HepG2 (cell line): ENCODE data around the gene TOR2A. TPM values are rescaled to one million over a fixed set of nuclear protein-coding genes. Genes with fewer than 3 reads are reported as not detected.

Source experiments
- BHLHE40 ChIP-seq: IDR thresholded peaks from 2 replicates; pipeline ENCODE4 v1.6.1; 2011; ENCODE audit warnings: low read length, improper control_type of control experiment
- CC2D1A ChIP-seq: sonication (generic); formaldehyde crosslinking; IDR thresholded peaks from 2 replicates; pipeline ENCODE4 v1.8.1; 2023; ENCODE audit warnings: mild to moderate bottlenecking, missing genetic modification reagents
- SKI ChIP-seq: fragments of 450-650 bp; IDR thresholded peaks from one replicate; pipeline ENCODE4 v1.6.1; 2018; ENCODE audit warnings: mild to moderate bottlenecking; ENCODE audit not compliant: partially characterized antibody
- ZFP37 ChIP-seq: sonication (generic); formaldehyde crosslinking; IDR thresholded peaks from 2 replicates; pipeline ENCODE4 v1.4.0; 2020; ENCODE audit warnings: missing genetic modification reagents, borderline replicate concordance
- ZMYM2 ChIP-seq: sonication (generic); formaldehyde crosslinking; IDR thresholded peaks from 2 replicates; pipeline ENCODE4 v1.8.0; 2022; ENCODE audit warnings: mild to moderate bottlenecking, missing genetic modification reagents
- ZNF20 ChIP-seq: sonication (generic); formaldehyde crosslinking; IDR thresholded peaks from 2 replicates; pipeline ENCODE4 v1.4.0; 2020; ENCODE audit warnings: mild to moderate bottlenecking, moderate library complexity, missing genetic modification reagents
- ZNF263 ChIP-seq: sonication (generic); formaldehyde crosslinking; IDR thresholded peaks from 2 replicates; pipeline ENCODE4 v1.4.0; 2020; ENCODE audit warnings: missing genetic modification reagents
- ZNF3 ChIP-seq: IDR thresholded peaks from 2 replicates; pipeline ENCODE4 v1.7.0; 2017; ENCODE audit warnings: inconsistent platforms
- ZNF460 ChIP-seq: sonication (generic); formaldehyde crosslinking; IDR thresholded peaks from 2 replicates; pipeline ENCODE4 v1.5.1; 2020; ENCODE audit warnings: missing genetic modification reagents, mild to moderate bottlenecking, borderline replicate concordance
- ZNF572 ChIP-seq: sonication (generic); formaldehyde crosslinking; IDR thresholded peaks from 2 replicates; pipeline ENCODE4 v1.5.1; 2020; ENCODE audit warnings: mild to moderate bottlenecking, missing genetic modification reagents
- ZNF598 ChIP-seq: sonication (generic); formaldehyde crosslinking; IDR thresholded peaks from 2 replicates; pipeline ENCODE4 v1.5.1; 2020; ENCODE audit warnings: mild to moderate bottlenecking, missing genetic modification reagents, borderline replicate concordance
- ZNF674 ChIP-seq: sonication (generic); formaldehyde crosslinking; IDR thresholded peaks from 2 replicates; pipeline ENCODE4 v1.5.0; 2020; ENCODE audit warnings: low read depth, mild to moderate bottlenecking, missing genetic modification reagents
- ZNF772 ChIP-seq: sonication (generic); formaldehyde crosslinking; IDR thresholded peaks from 2 replicates; pipeline ENCODE4 v1.5.0; 2020; ENCODE audit warnings: mild to moderate bottlenecking, missing genetic modification reagents
- ZNF790 ChIP-seq: sonication (generic); formaldehyde crosslinking; IDR thresholded peaks from 2 replicates; pipeline ENCODE4 v1.8.0; 2022; ENCODE audit warnings: missing genetic modification reagents, mild to moderate bottlenecking, borderline replicate concordance
- ZNF850 ChIP-seq: sonication (generic); formaldehyde crosslinking; conservative IDR thresholded peaks from 2 replicates; pipeline ENCODE4 v1.9.0; 2021; ENCODE audit warnings: mild to moderate bottlenecking, missing genetic modification reagents
- polyA plus RNA-seq, 8 experiments: library from polyadenylated mRNA; depleted of rRNA in 3 of 8; stranded (reverse) in 7 of 8; unstranded in 1 of 8; fragments of >200 nt; fragmentation: Illumina TruSeq in 4 of 8; extraction: Trizol in 4 of 8; gene quantifications; 2 replicates each; pipeline versions ENCODE4 v1.2.1 to v1.2.3, GENCODE V29; 2011 to 2016; ENCODE audit warnings: low read depth in 4 of 8, missing spikeins in 1 of 8, mixed read lengths in 1 of 8; ENCODE audit not compliant: insufficient read depth in 1 of 8
- total RNA-seq, 5 experiments: library from RNA; depleted of rRNA; stranded (reverse); fragments of >200 nt; fragmentation: Illumina TruSeq; extraction: Trizol; gene quantifications; 2 replicates each; pipeline ENCODE4 v1.2.3, GENCODE V29; 2016; ENCODE audit warnings: low read depth in 1 of 5
- TF ChIP-seq, protein P1 (sequence below): sonication (generic); formaldehyde crosslinking; IDR thresholded peaks from 2 replicates; pipeline ENCODE4 v1.5.0; 2020; ENCODE audit warnings: missing genetic modification reagents, mild to moderate bottlenecking, borderline replicate concordance
- TF ChIP-seq, protein P2 (sequence below): sonication (generic); formaldehyde crosslinking; IDR thresholded peaks from 2 replicates; pipeline ENCODE4 v1.4.0; 2020; ENCODE audit warnings: missing genetic modification reagents; ENCODE audit errors: not compliant biosample characterization
- TF ChIP-seq, protein P3 (sequence below): IDR thresholded peaks from 2 replicates; pipeline ENCODE4 v1.6.1; 2016; ENCODE audit warnings: low read depth, borderline replicate concordance
- TF ChIP-seq, protein P4 (sequence below): sonication (generic); formaldehyde crosslinking; IDR thresholded peaks from 2 replicates; pipeline ENCODE4 v1.4.0; 2020; ENCODE audit warnings: missing genetic modification reagents
- TF ChIP-seq, protein P5 (sequence below): sonication (generic); formaldehyde crosslinking; IDR thresholded peaks from 2 replicates; pipeline ENCODE4 v1.5.1; 2020; ENCODE audit warnings: mild to moderate bottlenecking, missing genetic modification reagents, moderate library complexity

Gene TOR2A
- total and polyA plus RNA-seq, 2 of the 13 experiments (the other 11 are each of a cell fraction or from before 2014, with no cell fraction given), result 3.5 to 7.2 TPM

DNA sequence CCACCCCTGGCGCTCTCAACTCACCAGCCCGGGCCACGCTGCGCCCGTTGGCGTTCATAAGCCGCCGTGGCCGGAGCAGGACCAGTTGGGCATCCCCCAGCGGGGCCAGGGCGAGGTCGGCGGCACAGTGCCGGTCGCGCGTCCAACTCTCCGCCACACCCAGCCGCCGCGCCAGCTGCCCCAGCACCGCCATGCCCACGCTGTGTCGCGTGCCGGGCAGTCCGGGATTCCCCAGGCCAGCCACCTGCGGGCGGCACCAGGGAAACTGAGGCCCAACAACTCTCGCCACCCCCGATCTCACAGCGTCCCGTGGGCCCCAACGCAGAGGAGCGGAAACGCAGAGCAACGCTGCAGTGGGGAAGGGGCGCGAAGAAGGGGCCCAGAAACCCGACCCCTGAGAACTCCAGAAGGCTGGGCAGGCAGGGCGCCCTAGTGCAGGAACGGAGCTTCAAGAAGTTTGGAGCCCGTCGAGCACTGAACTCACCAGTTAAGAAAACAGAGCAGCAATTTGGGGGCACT lies 20.1 kb downstream of the TOR2A start (continued):
- TF ChIP-seq, protein P1, sequence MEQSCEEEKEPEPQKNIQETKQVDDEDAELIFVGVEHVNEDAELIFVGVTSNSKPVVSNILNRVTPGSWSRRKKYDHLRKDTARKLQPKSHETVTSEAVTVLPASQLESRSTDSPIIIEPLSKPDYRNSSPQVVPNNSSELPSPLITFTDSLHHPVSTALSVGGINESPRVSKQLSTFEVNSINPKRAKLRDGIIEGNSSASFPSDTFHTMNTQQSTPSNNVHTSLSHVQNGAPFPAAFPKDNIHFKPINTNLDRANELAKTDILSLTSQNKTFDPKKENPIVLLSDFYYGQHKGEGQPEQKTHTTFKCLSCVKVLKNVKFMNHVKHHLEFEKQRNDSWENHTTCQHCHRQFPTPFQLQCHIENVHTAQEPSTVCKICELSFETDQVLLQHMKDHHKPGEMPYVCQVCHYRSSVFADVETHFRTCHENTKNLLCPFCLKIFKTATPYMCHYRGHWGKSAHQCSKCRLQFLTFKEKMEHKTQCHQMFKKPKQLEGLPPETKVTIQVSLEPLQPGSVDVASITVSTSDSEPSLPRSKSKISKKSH (CRISPR knock-in tag), result no peak
- TF ChIP-seq ZMYM2 (CRISPR knock-in tag) (no peak), ZNF263 (no peak), ZNF598 (CRISPR knock-in tag) (no peak), BHLHE40 (0 out of 2 replicates have a peak, but pooled peaks have one; percentile 10), CC2D1A (CRISPR knock-in tag) (0 out of 2 replicates have a peak, but pooled peaks have one; percentile 5), ZNF3 (CRISPR knock-in tag) (no peak), ZFP37 (CRISPR knock-in tag) (no peak), ZNF790 (CRISPR knock-in tag) (no peak), ZNF460 (CRISPR knock-in tag) (no peak), ZNF850 (CRISPR knock-in tag) (no peak), ZNF20 (CRISPR knock-in tag) (no peak), ZNF772 (CRISPR knock-in tag) (no peak), SKI (no peak), ZNF674 (CRISPR knock-in tag) (no peak), ZNF572 (CRISPR knock-in tag) (no peak)
- TF ChIP-seq, protein P2, sequence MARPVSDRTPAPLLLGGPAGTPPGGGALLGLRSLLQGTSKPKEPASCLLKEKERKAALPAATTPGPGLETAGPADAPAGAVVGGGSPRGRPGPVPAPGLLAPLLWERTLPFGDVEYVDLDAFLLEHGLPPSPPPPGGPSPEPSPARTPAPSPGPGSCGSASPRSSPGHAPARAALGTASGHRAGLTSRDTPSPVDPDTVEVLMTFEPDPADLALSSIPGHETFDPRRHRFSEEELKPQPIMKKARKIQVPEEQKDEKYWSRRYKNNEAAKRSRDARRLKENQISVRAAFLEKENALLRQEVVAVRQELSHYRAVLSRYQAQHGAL (CRISPR knock-in tag), result no peak
- TF ChIP-seq, protein P3, sequence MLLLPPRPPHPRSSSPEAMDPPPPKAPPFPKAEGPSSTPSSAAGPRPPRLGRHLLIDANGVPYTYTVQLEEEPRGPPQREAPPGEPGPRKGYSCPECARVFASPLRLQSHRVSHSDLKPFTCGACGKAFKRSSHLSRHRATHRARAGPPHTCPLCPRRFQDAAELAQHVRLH (CRISPR knock-in tag), result no peak
- TF ChIP-seq, protein P4, sequence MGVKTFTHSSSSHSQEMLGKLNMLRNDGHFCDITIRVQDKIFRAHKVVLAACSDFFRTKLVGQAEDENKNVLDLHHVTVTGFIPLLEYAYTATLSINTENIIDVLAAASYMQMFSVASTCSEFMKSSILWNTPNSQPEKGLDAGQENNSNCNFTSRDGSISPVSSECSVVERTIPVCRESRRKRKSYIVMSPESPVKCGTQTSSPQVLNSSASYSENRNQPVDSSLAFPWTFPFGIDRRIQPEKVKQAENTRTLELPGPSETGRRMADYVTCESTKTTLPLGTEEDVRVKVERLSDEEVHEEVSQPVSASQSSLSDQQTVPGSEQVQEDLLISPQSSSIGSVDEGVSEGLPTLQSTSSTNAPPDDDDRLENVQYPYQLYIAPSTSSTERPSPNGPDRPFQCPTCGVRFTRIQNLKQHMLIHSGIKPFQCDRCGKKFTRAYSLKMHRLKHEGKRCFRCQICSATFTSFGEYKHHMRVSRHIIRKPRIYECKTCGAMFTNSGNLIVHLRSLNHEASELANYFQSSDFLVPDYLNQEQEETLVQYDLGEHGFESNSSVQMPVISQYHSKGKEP (CRISPR knock-in tag), result no peak
- TF ChIP-seq, protein P5, sequence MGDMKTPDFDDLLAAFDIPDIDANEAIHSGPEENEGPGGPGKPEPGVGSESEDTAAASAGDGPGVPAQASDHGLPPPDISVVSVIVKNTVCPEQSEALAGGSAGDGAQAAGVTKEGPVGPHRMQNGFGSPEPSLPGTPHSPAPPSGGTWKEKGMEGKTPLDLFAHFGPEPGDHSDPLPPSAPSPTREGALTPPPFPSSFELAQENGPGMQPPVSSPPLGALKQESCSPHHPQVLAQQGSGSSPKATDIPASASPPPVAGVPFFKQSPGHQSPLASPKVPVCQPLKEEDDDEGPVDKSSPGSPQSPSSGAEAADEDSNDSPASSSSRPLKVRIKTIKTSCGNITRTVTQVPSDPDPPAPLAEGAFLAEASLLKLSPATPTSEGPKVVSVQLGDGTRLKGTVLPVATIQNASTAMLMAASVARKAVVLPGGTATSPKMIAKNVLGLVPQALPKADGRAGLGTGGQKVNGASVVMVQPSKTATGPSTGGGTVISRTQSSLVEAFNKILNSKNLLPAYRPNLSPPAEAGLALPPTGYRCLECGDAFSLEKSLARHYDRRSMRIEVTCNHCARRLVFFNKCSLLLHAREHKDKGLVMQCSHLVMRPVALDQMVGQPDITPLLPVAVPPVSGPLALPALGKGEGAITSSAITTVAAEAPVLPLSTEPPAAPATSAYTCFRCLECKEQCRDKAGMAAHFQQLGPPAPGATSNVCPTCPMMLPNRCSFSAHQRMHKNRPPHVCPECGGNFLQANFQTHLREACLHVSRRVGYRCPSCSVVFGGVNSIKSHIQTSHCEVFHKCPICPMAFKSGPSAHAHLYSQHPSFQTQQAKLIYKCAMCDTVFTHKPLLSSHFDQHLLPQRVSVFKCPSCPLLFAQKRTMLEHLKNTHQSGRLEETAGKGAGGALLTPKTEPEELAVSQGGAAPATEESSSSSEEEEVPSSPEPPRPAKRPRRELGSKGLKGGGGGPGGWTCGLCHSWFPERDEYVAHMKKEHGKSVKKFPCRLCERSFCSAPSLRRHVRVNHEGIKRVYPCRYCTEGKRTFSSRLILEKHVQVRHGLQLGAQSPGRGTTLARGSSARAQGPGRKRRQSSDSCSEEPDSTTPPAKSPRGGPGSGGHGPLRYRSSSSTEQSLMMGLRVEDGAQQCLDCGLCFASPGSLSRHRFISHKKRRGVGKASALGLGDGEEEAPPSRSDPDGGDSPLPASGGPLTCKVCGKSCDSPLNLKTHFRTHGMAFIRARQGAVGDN (CRISPR knock-in tag), result no peak
